H1 (cell line): ENCODE results near the gene ITSN1. TPM values are rescaled to one million over a fixed set of nuclear protein-coding genes. Genes with fewer than 3 reads are reported as not detected.

Experiments
- CTCF ChIA-PET: fragments of 300-600 bp; sonication (Branson Sonifier 250); formaldehyde crosslinking; loops from one replicate; lab custom pipeline; 2021; ENCODE audit not compliant: partially characterized antibody; lab: Charles Lee
- POLR2A ChIA-PET: fragments of 300-600 bp; sonication (Branson Sonifier 250); formaldehyde crosslinking; loops from one replicate; lab custom pipeline; 2021; ENCODE audit warnings: inconsistent platforms; ENCODE audit not compliant: partially characterized antibody; lab: Charles Lee
- DNase-seq, 2 experiments: peaks; one replicate each; pipeline versions ENCODE4 v3.0.0 to v3.0.0-alpha.2; 2010 to 2022; ENCODE audit warnings: low spot score in 2 of 2, low read depth in 1 of 2, mixed read lengths in 1 of 2
- FAIRE-seq: peaks from 2 replicates; lab custom pipeline; 2011; peaks lifted over from hg19 to GRCh38; lab: Jason Lieb, UNC
- H2AFZ ChIP-seq: 2 replicates; pipeline ENCODE4 v1.8.1; 2012; ENCODE audit warnings: low read length, inconsistent platforms
- H2AK5ac ChIP-seq: 2 replicates; pipeline ENCODE4 v1.6.1; 2013; ENCODE audit warnings: low read depth, low read length
- H2BK120ac ChIP-seq: replicated peaks from 2 replicates; pipeline ENCODE3; 2013; ENCODE audit warnings: low read depth, low read length, inconsistent platforms
- H2BK12ac ChIP-seq: 2 replicates; pipeline ENCODE4 v1.6.1; 2013; ENCODE audit warnings: low read depth, low read length
- H2BK15ac ChIP-seq: 2 replicates; pipeline ENCODE4 v1.6.1; 2013; ENCODE audit warnings: low read length
- H2BK20ac ChIP-seq: 2 replicates; pipeline ENCODE4 v1.6.1; 2013; ENCODE audit warnings: low read length
- H2BK5ac ChIP-seq: 2 replicates; pipeline ENCODE4 v1.6.1; 2013; ENCODE audit warnings: low read depth, low read length
- H3K14ac ChIP-seq: 2 replicates; pipeline ENCODE4 v1.6.1; 2013; ENCODE audit warnings: inconsistent platforms; ENCODE audit not compliant: insufficient read length
- H3K18ac ChIP-seq: 2 replicates; pipeline ENCODE4 v1.6.1; 2013; ENCODE audit warnings: low read length; ENCODE audit errors: extremely low read depth
- H3K23ac ChIP-seq: 2 replicates; pipeline ENCODE4 v1.6.1; 2013; ENCODE audit warnings: inconsistent platforms; ENCODE audit not compliant: insufficient read length
- H3K23me2 ChIP-seq: 2 replicates; pipeline ENCODE4 v1.6.1; 2013; ENCODE audit warnings: low read depth, low read length
- H3K27ac ChIP-seq: 2 replicates; pipeline ENCODE4 v1.6.1; 2011; ENCODE audit warnings: low read depth, low read length, inconsistent platforms
- H3K27me3 ChIP-seq, 4 experiments: replicated peaks in 1 of 4; 1 replicate in 1 of 4; 2 replicates in 3 of 4; pipeline versions ENCODE4 v1.6.1 to v1.8.1; 2011 to 2013; ENCODE audit warnings: low read length in 3 of 4, mild to moderate bottlenecking in 3 of 4, inconsistent platforms in 2 of 4, mixed read lengths in 2 of 4, moderate library complexity in 1 of 4; ENCODE audit not compliant: control insufficient read depth in 3 of 4, insufficient read depth in 3 of 4; ENCODE audit errors: extremely low read depth in 1 of 4
- H3K36me3 ChIP-seq, 4 experiments: 2 replicates each; pipeline versions ENCODE4 v1.6.1 to v1.8.1; 2011 to 2013; ENCODE audit warnings: mild to moderate bottlenecking in 4 of 4, low read length in 3 of 4, moderate library complexity in 2 of 4, control low read depth in 1 of 4, inconsistent platforms in 1 of 4; ENCODE audit not compliant: insufficient read depth in 4 of 4, control insufficient read depth in 2 of 4
- H3K4ac ChIP-seq: replicated peaks from 2 replicates; pipeline ENCODE3; 2013; ENCODE audit warnings: low read length, low read depth, mixed read lengths, inconsistent platforms; ENCODE audit not compliant: insufficient read length
- H3K4me1 ChIP-seq, 4 experiments: replicated peaks in 1 of 4; 1 replicate in 1 of 4; 2 replicates in 3 of 4; pipeline versions ENCODE4 v1.6.1 to v1.8.1; 2011 to 2013; ENCODE audit warnings: low read length in 3 of 4, inconsistent platforms in 2 of 4, mixed read lengths in 1 of 4; ENCODE audit not compliant: insufficient read depth in 4 of 4, control insufficient read depth in 3 of 4
- H3K4me2 ChIP-seq, 2 experiments: 2 replicates each; pipeline versions ENCODE4 v1.6.1 to v1.8.1; 2011 to 2013; ENCODE audit warnings: low read depth in 2 of 2, low read length in 2 of 2, control low read depth in 1 of 2, inconsistent platforms in 1 of 2, mild to moderate bottlenecking in 1 of 2; ENCODE audit not compliant: insufficient read depth in 1 of 2
- H3K4me3 ChIP-seq, 4 experiments: fragments of 200-600, 300-600 bp in 1 of 4; sonication (generic), shearing (Covaris generic), sonication (Bioruptor Twin) in 1 of 4; 2 replicates each; pipeline versions ENCODE4 v1.5.1 to v1.8.1; 2011 to 2016; ENCODE audit warnings: low read length in 4 of 4, low read depth in 3 of 4, control low read depth in 2 of 4, inconsistent platforms in 2 of 4, mild to moderate bottlenecking in 2 of 4, mixed read lengths in 1 of 4, moderate library complexity in 1 of 4; ENCODE audit not compliant: insufficient read depth in 2 of 4; ENCODE audit errors: extremely low read depth in 1 of 4
- H3K56ac ChIP-seq: replicated peaks from 2 replicates; pipeline ENCODE3; 2013; ENCODE audit warnings: low read depth, mild to moderate bottlenecking, mixed read lengths, low read length, inconsistent platforms; ENCODE audit not compliant: insufficient read length
- H3K79me1 ChIP-seq: 2 replicates; pipeline ENCODE4 v1.6.1; 2013; ENCODE audit warnings: low read depth, low read length, control low read depth
- H3K79me2 ChIP-seq, 2 experiments: 2 replicates each; pipeline versions ENCODE4 v1.6.1 to v1.8.1; 2012 to 2013; ENCODE audit warnings: low read length in 2 of 2, mild to moderate bottlenecking in 2 of 2, inconsistent platforms in 1 of 2; ENCODE audit not compliant: insufficient read depth in 2 of 2, control insufficient read depth in 1 of 2
- H3K9ac ChIP-seq, 4 experiments: replicated peaks in 1 of 4; 1 replicate in 1 of 4; 2 replicates in 3 of 4; pipeline versions ENCODE4 v1.6.1 to v1.8.1; 2011 to 2013; ENCODE audit warnings: low read depth in 3 of 4, low read length in 3 of 4, control low read depth in 2 of 4, mild to moderate bottlenecking in 2 of 4, moderate library complexity in 2 of 4, inconsistent platforms in 1 of 4; ENCODE audit errors: extremely low read depth in 1 of 4
- H3K9me3 ChIP-seq, 2 experiments: 2 replicates each; pipeline versions ENCODE4 v1.6.1 to v1.8.1; 2012 to 2013; ENCODE audit warnings: mild to moderate bottlenecking in 2 of 2, moderate library complexity in 2 of 2, control low read depth in 1 of 2, inconsistent platforms in 1 of 2, low read depth in 1 of 2, low read length in 1 of 2, mixed read lengths in 1 of 2; ENCODE audit not compliant: insufficient read depth in 2 of 2
- H4K20me1 ChIP-seq, 2 experiments: replicated peaks in 1 of 2; 2 replicates each; pipeline versions ENCODE3 to v1.8.1; 2011 to 2013; ENCODE audit warnings: inconsistent platforms in 2 of 2, low read length in 2 of 2, mild to moderate bottlenecking in 1 of 2; ENCODE audit not compliant: insufficient read depth in 2 of 2, control insufficient read depth in 1 of 2
- H4K5ac ChIP-seq: 2 replicates; pipeline ENCODE4 v1.6.1; 2013; ENCODE audit warnings: low read length, low read depth, mixed read lengths, inconsistent platforms; ENCODE audit not compliant: insufficient read length
- H4K8ac ChIP-seq: 2 replicates; pipeline ENCODE4 v1.8.0; 2013; ENCODE audit warnings: mild to moderate bottlenecking, moderate library complexity, low read length, inconsistent platforms; ENCODE audit not compliant: insufficient read depth; ENCODE audit errors: extremely low read depth
- H4K91ac ChIP-seq: replicated peaks from 2 replicates; pipeline ENCODE3; 2013; ENCODE audit warnings: low read length, mixed read lengths, inconsistent platforms; ENCODE audit not compliant: insufficient read length
- ATF2 ChIP-seq: IDR thresholded peaks from 2 replicates; pipeline ENCODE4 v1.6.1; 2012; ENCODE audit warnings: low read length, inconsistent platforms
- CBX5 ChIP-seq: fragments of 300-800, 300-1000 bp; sonication (generic); IDR thresholded peaks from 2 replicates; pipeline ENCODE4 v1.7.1; 2016; ENCODE audit warnings: antibody characterized with exemption, low read length, low read depth
- CEBPB ChIP-seq: IDR thresholded peaks from 2 replicates; pipeline ENCODE4 v1.6.1; 2012; ENCODE audit warnings: low read depth, low read length
- CHD2 ChIP-seq: IDR thresholded peaks from 2 replicates; pipeline ENCODE4 v1.6.1; 2012; ENCODE audit warnings: low read length, improper control_type of control experiment
- CTCF ChIP-seq, 3 experiments: IDR thresholded peaks; 1 replicate in 2 of 3; 2 replicates in 1 of 3; pipeline versions ENCODE4 v1.5.1 to v1.6.1; 2011; ENCODE audit warnings: low read length in 3 of 3, mild to moderate bottlenecking in 3 of 3, inconsistent platforms in 2 of 3, low read depth in 1 of 3, moderate library complexity in 1 of 3; ENCODE audit not compliant: insufficient read depth in 1 of 3; ENCODE audit errors: control extremely low read depth in 1 of 3
- POLR2A ChIP-seq, 2 experiments: IDR thresholded peaks; 1 replicate in 1 of 2; 2 replicates in 1 of 2; pipeline ENCODE4 v1.6.1; 2011; ENCODE audit warnings: low read depth in 2 of 2, low read length in 2 of 2, mild to moderate bottlenecking in 2 of 2; ENCODE audit errors: control extremely low read depth in 1 of 2
- RAD21 ChIP-seq, 2 experiments: IDR thresholded peaks in 1 of 2; conservative IDR thresholded peaks in 1 of 2; 2 replicates each; pipeline ENCODE4 v1.6.1; 2011; ENCODE audit warnings: low read depth in 2 of 2, low read length in 2 of 2, improper control_type of control experiment in 1 of 2, inconsistent platforms in 1 of 2, mild to moderate bottlenecking in 1 of 2, moderate library complexity in 1 of 2
- SIX5 ChIP-seq: IDR thresholded peaks from 2 replicates; pipeline ENCODE4 v1.6.1; 2011; ENCODE audit warnings: mild to moderate bottlenecking, low read depth, low read length
- WGBS, 2 experiments: shearing (Covaris generic) in 1 of 2; methylation state at CpG; one replicate each; pipeline versions ENCODE4 v1.1.6 to v1.1.7; 2013 to 2015; ENCODE audit warnings: low lambda C conversion rate in 2 of 2, mixed read lengths in 2 of 2, inconsistent platforms in 1 of 2, low coverage in 1 of 2, missing lambda C conversion rate in 1 of 2; ENCODE audit not compliant: insufficient replicate concordance in 2 of 2, insufficient coverage in 1 of 2, insufficient read length in 1 of 2; ENCODE audit errors: extremely low coverage in 1 of 2, missing lambda C conversion rate in 1 of 2; 5-methylcytosine and 5-hydroxymethylcytosine counted together
- polyA plus RNA-seq, 7 experiments: library from polyadenylated mRNA; depleted of rRNA in 3 of 7; stranded (reverse) in 5 of 7; unstranded in 2 of 7; fragments of >200 nt in 5 of 7; fragments of 200-250 nt in 2 of 7; gene quantifications; 1 replicate in 5 of 7; 2 replicates in 1 of 7; 4 replicates in 1 of 7; pipeline versions ENCODE4 v1.2.1 to v1.2.3, GENCODE V29; 2011 to 2013; ENCODE audit warnings: missing spikeins in 2 of 7, mixed read lengths in 2 of 7
- total RNA-seq: library from RNA; stranded (reverse); fragmentation: NEBNext Ultra II Directional; extraction: Animal tissue kit (Norgen Biotek cat#: 25700); gene quantifications from 2 replicates; pipeline ENCODE4 v1.2.1, GENCODE V29; 2021

The ITSN1 gene
- total and polyA plus RNA-seq, 2 of the 8 experiments (the other 6 are each of a cell fraction or from before 2014, with no cell fraction given), result 60.8 to 78.1 TPM

- TF ChIP-seq SIX5, result no peak
- no peak for TF ChIP-seq CHD2
- no peak for TF ChIP-seq ATF2
- TF ChIP-seq CEBPB, result no peak
- TF ChIP-seq CBX5, result no peak
- TF ChIP-seq POLR2A (IDR thresholded peaks at IDR 0.05; ENCODE audit: control extremely low read depth in 1 of 2, low read depth in 2 of 2, low read length in 2 of 2), result no peak
- TF ChIP-seq RAD21 (IDR thresholded peaks at IDR 0.05 in 1 of 2, conservative IDR thresholded peaks at IDR 0.05 in 1 of 2; ENCODE audit: low read depth in 2 of 2, low read length in 2 of 2), result no peak
- TF ChIP-seq CTCF (IDR thresholded peaks at IDR 0.05; ENCODE audit: control extremely low read depth in 1 of 3, insufficient read depth in 1 of 3, low read depth in 1 of 3, low read length in 3 of 3), result no peak
- no peak overlapping the region for H4K8ac ChIP-seq
- no peak for FAIRE-seq
Observed at GRCh38 chr21:33731447-33731846, 89.1 kb downstream of the ITSN1 start.

More at GRCh38 chr21:33731447-33731846, 89.1 kb downstream of the ITSN1 start:
- no peak overlapping the region for H3K14ac ChIP-seq
- H2BK5ac ChIP-seq, result no peak overlapping the region
- no peaks in the 10 kb centered on the region for H3K27me3 ChIP-seq
- H2BK120ac ChIP-seq, result no peak overlapping the region
- no peak overlapping the region for H2BK12ac ChIP-seq
- H2BK20ac ChIP-seq, result no peak overlapping the region
- no peak overlapping the region for H3K9ac ChIP-seq
- H3K4ac ChIP-seq, result no peak overlapping the region
- H3K4me1 ChIP-seq, result peaks cover 0 to 4% (median 0%) of the 10 kb centered on the region in 4 experiments; a peak in 2 of 7 replicates
- H3K56ac ChIP-seq, result no peak overlapping the region
- no peak overlapping the region for H3K18ac ChIP-seq
- H3K23me2 ChIP-seq, result no peaks in the 10 kb centered on the region
- 0 out of 8 replicates have a peak, but pooled peaks cover 0 to 2% (median 0%) of the 10 kb centered on the region in 4 experiments for H3K36me3 ChIP-seq
- H2BK15ac ChIP-seq, result no peak overlapping the region
- no peak overlapping the region for H2AK5ac ChIP-seq
- H4K20me1 ChIP-seq, result no peaks in the 10 kb centered on the region
- H3K27ac ChIP-seq, result no peak overlapping the region
- H3K79me1 ChIP-seq, result no peaks in the 10 kb centered on the region
- no peaks in the 10 kb centered on the region for H3K9me3 ChIP-seq
- no peak overlapping the region for H4K91ac ChIP-seq
- 96% methylated on average over 3 of the region's 3 CpGs; no CpG with 5 or more reads in 1 of the 2 experiments for WGBS, 2 experiments
- H3K79me2 ChIP-seq, result no peaks in the 10 kb centered on the region
- POLR2A ChIA-PET, result no interaction called here
- H3K4me2 ChIP-seq, result no peak overlapping the region
- no peak overlapping the region for H4K5ac ChIP-seq
- CTCF ChIA-PET, result no interaction called here
- H2AFZ ChIP-seq, result no peak overlapping the region
- no peak for DNase-seq
- H3K4me3 ChIP-seq, result no peak overlapping the region
- no peak overlapping the region for H3K23ac ChIP-seq
